K562 (cell line): ENCODE data around the gene TEX14. TPM values are rescaled to one million over a fixed set of nuclear protein-coding genes. Genes with fewer than 3 reads are reported as not detected.

Experiments
- CEBPG ChIP-seq, 3 experiments: fragments of 200-800 bp in 1 of 3; sonication (Bioruptor generic) in 1 of 3; sonication (generic) in 1 of 3; formaldehyde crosslinking in 1 of 3; IDR thresholded peaks in 2 of 3; conservative IDR thresholded peaks in 1 of 3; 2 replicates each; pipeline versions ENCODE4 v1.6.1 to v1.8.0; 2016 to 2022; ENCODE audit warnings: missing compliant biosample characterization in 2 of 3, missing genetic modification characterization in 2 of 3, mild to moderate bottlenecking in 1 of 3, missing genetic modification reagents in 1 of 3
- FOXK2 ChIP-seq, 2 experiments: fragments of 450-650 bp; IDR thresholded peaks in 1 of 2; conservative IDR thresholded peaks in 1 of 2; 2 replicates each; pipeline ENCODE4 v1.6.1; 2016; ENCODE audit warnings: low read depth in 2 of 2, mild to moderate bottlenecking in 1 of 2
- PTBP1 ChIP-seq: fragments of 200-400 bp; formaldehyde crosslinking; IDR thresholded peaks from 2 replicates; pipeline ENCODE4 v1.6.1; 2017; ENCODE audit warnings: low read depth, low read length
- XRCC5 ChIP-seq: fragments of 200-400 bp; formaldehyde crosslinking; IDR thresholded peaks from 2 replicates; pipeline ENCODE4 v1.6.1; 2017; ENCODE audit warnings: low read depth, mild to moderate bottlenecking, low read length
- ZFPM2 ChIP-seq: fragments of 250-450 bp; sonication (Bioruptor Pico); IDR thresholded peaks from 2 replicates; pipeline ENCODE4 v1.5.1; 2022; ENCODE audit warnings: mild to moderate bottlenecking
- ZNF197 ChIP-seq: fragments of 200-800 bp; sonication (Bioruptor generic); IDR thresholded peaks from 2 replicates; pipeline ENCODE4 v1.6.1; 2016; ENCODE audit warnings: low read depth, missing genetic modification characterization, missing compliant biosample characterization
- polyA plus RNA-seq, 8 experiments: library from polyadenylated mRNA; depleted of rRNA in 4 of 8; stranded (reverse) in 5 of 8; unstranded in 3 of 8; fragments of >200 nt; fragmentation: Nextera tagmentation in 2 of 8; fragmentation: Illumina TruSeq in 1 of 8; extraction: Ambion mirVana in 2 of 8; extraction: Trizol in 1 of 8; gene quantifications; 2 replicates each; pipeline versions ENCODE4 v1.2.1 to v1.2.3, GENCODE V29; 2011 to 2014; ENCODE audit warnings: inconsistent platforms in 1 of 8, missing spikeins in 1 of 8
- total RNA-seq, 7 experiments: library from RNA; depleted of rRNA in 6 of 7; stranded (reverse); fragments of >200 nt in 6 of 7; fragmentation: Illumina TruSeq in 2 of 7; extraction: Trizol in 2 of 7; gene quantifications; 2 replicates each; pipeline versions ENCODE4 v1.2.1 to v1.2.3, GENCODE V29; 2011 to 2021; ENCODE audit warnings: low replicate concordance in 1 of 7
- TF ChIP-seq, protein P1 (sequence below), 3 experiments: fragments of 200-800 bp in 1 of 3; fragments of 250-450 bp in 1 of 3; fragments of 450-650 bp in 1 of 3; sonication (Bioruptor Pico) in 1 of 3; sonication (Bioruptor generic) in 1 of 3; formaldehyde crosslinking in 1 of 3; IDR thresholded peaks; 2 replicates each; pipeline versions ENCODE4 v1.6.1 to v1.8.0; 2016 to 2022; ENCODE audit warnings: mild to moderate bottlenecking in 2 of 3, missing genetic modification characterization in 2 of 3, missing compliant biosample characterization in 1 of 3, moderate library complexity in 1 of 3
- TF ChIP-seq, protein P2 (sequence below): fragments of 450-650 bp; IDR thresholded peaks from 2 replicates; pipeline ENCODE4 v1.6.1; 2018; ENCODE audit warnings: mild to moderate bottlenecking, low read depth; ENCODE audit not compliant: partially characterized antibody
- TF ChIP-seq, protein P3 (sequence below): sonication (generic); formaldehyde crosslinking; IDR thresholded peaks from 2 replicates; pipeline ENCODE4 v1.8.1; 2023; ENCODE audit warnings: mild to moderate bottlenecking, missing genetic modification reagents
- TF ChIP-seq, protein P4 (sequence below): IDR thresholded peaks from 2 replicates; pipeline ENCODE4 v1.6.1; 2016; ENCODE audit warnings: missing genetic modification characterization, missing compliant biosample characterization
- TF ChIP-seq, protein P5 (sequence below): sonication (generic); formaldehyde crosslinking; IDR thresholded peaks from 2 replicates; pipeline ENCODE4 v1.8.0; 2023; ENCODE audit warnings: mild to moderate bottlenecking, missing genetic modification reagents

TEX14 gene
- total and polyA plus RNA-seq, 9 of the 15 experiments (the other 6 are each of a cell fraction or from before 2014, with no cell fraction given) = 0.05 to 0.12 (median 0.09) TPM; not detected in 1

DNA sequence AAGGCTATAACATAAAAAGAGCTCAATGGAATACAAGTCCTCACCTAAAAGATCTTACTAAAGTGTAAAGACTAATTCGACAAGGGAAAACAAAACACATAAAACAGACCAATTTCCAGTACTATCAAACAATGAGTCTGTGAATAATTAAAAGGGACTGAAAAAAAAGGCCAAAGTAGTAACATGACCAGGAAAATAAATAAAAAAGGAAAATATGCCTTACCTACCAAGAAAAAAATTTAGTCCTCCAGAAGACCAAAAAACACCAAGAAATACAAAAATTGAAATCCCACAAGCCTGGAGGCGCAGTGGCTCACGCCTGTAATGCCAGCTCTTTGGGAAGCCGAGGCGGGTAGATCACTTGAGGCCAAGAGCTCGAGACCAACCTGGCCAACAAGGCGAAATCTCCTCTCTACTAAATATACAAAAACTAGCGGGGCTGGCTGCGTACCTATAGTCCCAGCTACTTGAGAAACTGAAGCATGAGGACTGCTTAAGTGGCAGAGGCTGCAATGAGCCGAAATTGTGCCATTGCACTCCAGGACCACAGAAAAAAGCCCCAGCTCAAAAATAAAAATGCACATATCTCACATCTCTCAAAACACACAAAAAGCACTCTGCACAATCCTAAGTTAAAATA, 60.8 kb downstream of the TEX14 start (continued):
- TF ChIP-seq CEBPG (CRISPR knock-in tag; IDR thresholded peaks at IDR 0.05) (peak; percentile 22; the same call in 1 of the 2 replicates), CEBPG (tag; conservative IDR thresholded peaks at IDR 0.05 in 1 of 2, IDR thresholded peaks at IDR 0.05 in 1 of 2) (no peak), ZNF197 (CRISPR knock-in tag) (peak; percentile 1; the same call in 1 of the 2 replicates), PTBP1 (peak; percentile 92), FOXK2 (conservative IDR thresholded peaks at IDR 0.05 in 1 of 2, IDR thresholded peaks at IDR 0.05 in 1 of 2; ENCODE audit: low read depth in 2 of 2) (no peak), ZFPM2 (CRISPR knock-in tag) (no peak), XRCC5 (peak; percentile 67; the same call in 1 of the 2 replicates)
- TF ChIP-seq, protein P1, sequence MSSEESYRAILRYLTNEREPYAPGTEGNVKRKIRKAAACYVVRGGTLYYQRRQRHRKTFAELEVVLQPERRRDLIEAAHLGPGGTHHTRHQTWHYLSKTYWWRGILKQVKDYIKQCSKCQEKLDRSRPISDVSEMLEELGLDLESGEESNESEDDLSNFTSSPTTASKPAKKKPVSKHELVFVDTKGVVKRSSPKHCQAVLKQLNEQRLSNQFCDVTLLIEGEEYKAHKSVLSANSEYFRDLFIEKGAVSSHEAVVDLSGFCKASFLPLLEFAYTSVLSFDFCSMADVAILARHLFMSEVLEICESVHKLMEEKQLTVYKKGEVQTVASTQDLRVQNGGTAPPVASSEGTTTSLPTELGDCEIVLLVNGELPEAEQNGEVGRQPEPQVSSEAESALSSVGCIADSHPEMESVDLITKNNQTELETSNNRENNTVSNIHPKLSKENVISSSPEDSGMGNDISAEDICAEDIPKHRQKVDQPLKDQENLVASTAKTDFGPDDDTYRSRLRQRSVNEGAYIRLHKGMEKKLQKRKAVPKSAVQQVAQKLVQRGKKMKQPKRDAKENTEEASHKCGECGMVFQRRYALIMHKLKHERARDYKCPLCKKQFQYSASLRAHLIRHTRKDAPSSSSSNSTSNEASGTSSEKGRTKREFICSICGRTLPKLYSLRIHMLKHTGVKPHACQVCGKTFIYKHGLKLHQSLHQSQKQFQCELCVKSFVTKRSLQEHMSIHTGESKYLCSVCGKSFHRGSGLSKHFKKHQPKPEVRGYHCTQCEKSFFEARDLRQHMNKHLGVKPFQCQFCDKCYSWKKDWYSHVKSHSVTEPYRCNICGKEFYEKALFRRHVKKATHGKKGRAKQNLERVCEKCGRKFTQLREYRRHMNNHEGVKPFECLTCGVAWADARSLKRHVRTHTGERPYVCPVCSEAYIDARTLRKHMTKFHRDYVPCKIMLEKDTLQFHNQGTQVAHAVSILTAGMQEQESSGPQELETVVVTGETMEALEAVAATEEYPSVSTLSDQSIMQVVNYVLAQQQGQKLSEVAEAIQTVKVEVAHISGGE (CRISPR knock-in tag; IDR thresholded peaks at IDR 0.05) = peak in 1 of 3 experiments; percentile 32; a peak in 2 of 6 replicates
- TF ChIP-seq, protein P2, sequence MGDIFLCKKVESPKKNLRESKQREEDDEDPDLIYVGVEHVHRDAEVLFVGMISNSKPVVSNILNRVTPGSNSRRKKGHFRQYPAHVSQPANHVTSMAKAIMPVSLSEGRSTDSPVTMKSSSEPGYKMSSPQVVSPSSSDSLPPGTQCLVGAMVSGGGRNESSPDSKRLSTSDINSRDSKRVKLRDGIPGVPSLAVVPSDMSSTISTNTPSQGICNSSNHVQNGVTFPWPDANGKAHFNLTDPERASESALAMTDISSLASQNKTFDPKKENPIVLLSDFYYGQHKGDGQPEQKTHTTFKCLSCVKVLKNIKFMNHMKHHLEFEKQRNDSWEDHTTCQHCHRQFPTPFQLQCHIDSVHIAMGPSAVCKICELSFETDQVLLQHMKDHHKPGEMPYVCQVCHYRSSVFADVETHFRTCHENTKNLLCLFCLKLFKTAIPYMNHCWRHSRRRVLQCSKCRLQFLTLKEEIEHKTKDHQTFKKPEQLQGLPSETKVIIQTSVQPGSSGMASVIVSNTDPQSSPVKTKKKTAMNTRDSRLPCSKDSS = peak; percentile 28
- TF ChIP-seq, protein P3, sequence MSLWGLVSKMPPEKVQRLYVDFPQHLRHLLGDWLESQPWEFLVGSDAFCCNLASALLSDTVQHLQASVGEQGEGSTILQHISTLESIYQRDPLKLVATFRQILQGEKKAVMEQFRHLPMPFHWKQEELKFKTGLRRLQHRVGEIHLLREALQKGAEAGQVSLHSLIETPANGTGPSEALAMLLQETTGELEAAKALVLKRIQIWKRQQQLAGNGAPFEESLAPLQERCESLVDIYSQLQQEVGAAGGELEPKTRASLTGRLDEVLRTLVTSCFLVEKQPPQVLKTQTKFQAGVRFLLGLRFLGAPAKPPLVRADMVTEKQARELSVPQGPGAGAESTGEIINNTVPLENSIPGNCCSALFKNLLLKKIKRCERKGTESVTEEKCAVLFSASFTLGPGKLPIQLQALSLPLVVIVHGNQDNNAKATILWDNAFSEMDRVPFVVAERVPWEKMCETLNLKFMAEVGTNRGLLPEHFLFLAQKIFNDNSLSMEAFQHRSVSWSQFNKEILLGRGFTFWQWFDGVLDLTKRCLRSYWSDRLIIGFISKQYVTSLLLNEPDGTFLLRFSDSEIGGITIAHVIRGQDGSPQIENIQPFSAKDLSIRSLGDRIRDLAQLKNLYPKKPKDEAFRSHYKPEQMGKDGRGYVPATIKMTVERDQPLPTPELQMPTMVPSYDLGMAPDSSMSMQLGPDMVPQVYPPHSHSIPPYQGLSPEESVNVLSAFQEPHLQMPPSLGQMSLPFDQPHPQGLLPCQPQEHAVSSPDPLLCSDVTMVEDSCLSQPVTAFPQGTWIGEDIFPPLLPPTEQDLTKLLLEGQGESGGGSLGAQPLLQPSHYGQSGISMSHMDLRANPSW (CRISPR knock-in tag) = peak; percentile 97; the same call in 1 of the 2 replicates
- TF ChIP-seq, protein P4, sequence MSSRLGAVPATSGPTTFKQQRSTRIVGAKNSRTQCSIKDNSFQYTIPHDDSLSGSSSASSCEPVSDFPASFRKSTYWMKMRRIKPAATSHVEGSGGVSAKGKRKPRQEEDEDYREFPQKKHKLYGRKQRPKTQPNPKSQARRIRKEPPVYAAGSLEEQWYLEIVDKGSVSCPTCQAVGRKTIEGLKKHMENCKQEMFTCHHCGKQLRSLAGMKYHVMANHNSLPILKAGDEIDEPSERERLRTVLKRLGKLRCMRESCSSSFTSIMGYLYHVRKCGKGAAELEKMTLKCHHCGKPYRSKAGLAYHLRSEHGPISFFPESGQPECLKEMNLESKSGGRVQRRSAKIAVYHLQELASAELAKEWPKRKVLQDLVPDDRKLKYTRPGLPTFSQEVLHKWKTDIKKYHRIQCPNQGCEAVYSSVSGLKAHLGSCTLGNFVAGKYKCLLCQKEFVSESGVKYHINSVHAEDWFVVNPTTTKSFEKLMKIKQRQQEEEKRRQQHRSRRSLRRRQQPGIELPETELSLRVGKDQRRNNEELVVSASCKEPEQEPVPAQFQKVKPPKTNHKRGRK = peak; percentile 85
- TF ChIP-seq, protein P5, sequence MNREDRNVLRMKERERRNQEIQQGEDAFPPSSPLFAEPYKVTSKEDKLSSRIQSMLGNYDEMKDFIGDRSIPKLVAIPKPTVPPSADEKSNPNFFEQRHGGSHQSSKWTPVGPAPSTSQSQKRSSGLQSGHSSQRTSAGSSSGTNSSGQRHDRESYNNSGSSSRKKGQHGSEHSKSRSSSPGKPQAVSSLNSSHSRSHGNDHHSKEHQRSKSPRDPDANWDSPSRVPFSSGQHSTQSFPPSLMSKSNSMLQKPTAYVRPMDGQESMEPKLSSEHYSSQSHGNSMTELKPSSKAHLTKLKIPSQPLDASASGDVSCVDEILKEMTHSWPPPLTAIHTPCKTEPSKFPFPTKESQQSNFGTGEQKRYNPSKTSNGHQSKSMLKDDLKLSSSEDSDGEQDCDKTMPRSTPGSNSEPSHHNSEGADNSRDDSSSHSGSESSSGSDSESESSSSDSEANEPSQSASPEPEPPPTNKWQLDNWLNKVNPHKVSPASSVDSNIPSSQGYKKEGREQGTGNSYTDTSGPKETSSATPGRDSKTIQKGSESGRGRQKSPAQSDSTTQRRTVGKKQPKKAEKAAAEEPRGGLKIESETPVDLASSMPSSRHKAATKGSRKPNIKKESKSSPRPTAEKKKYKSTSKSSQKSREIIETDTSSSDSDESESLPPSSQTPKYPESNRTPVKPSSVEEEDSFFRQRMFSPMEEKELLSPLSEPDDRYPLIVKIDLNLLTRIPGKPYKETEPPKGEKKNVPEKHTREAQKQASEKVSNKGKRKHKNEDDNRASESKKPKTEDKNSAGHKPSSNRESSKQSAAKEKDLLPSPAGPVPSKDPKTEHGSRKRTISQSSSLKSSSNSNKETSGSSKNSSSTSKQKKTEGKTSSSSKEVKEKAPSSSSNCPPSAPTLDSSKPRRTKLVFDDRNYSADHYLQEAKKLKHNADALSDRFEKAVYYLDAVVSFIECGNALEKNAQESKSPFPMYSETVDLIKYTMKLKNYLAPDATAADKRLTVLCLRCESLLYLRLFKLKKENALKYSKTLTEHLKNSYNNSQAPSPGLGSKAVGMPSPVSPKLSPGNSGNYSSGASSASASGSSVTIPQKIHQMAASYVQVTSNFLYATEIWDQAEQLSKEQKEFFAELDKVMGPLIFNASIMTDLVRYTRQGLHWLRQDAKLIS = peak; percentile 99; the same call in 1 of the 2 replicates
